Measurements from ENCODE around the gene SPATA13.

Gene SPATA13

GRCh38 chr13:24187185-24187584, 26.7 kb downstream of the SPATA13 start:
- peaks cover 0 to 4% of the 10 kb centered on the region in 2 donors for H3K9me3 ChIP-seq (ENCODE audit: control insufficient read depth in 1 of 2, low read length in 2 of 2)
- H3K27me3 ChIP-seq (ENCODE audit: control insufficient read depth in 1 of 2, insufficient read depth in 2 of 2, low read length in 2 of 2), result no peaks in the 10 kb centered on the region
- no peak overlapping the region for H3K9ac ChIP-seq (ENCODE audit: low read depth in 1 of 2, low read length in 2 of 2)
- no peak overlapping the region for H3K27ac ChIP-seq (ENCODE audit: low read depth, low read length)
- no peak overlapping the region for H3K4me3 ChIP-seq (ENCODE audit: low read depth in 1 of 2, low read length in 2 of 2)
- peaks cover 17 to 37% of the 10 kb centered on the region in 2 donors for H3K4me1 ChIP-seq (ENCODE audit: control insufficient read depth in 1 of 2, insufficient read depth in 2 of 2, low read length in 2 of 2)
- H3K36me3 ChIP-seq (ENCODE audit: control insufficient read depth in 1 of 2, insufficient read depth in 2 of 2, low read length in 2 of 2), result no peaks in the 10 kb centered on the region

- H3K9ac ChIP-seq (ENCODE audit: low read depth in 1 of 2, low read length in 2 of 2), result no peak overlapping the region
- H3K36me3 ChIP-seq (ENCODE audit: control insufficient read depth in 1 of 2, insufficient read depth in 2 of 2, low read length in 2 of 2), result no peaks in the 10 kb centered on the region
- H3K9me3 ChIP-seq (ENCODE audit: control insufficient read depth in 1 of 2, low read length in 2 of 2), result peaks cover 0 to 4% of the 10 kb centered on the region in 2 donors
- no peak overlapping the region for H3K27ac ChIP-seq (ENCODE audit: low read depth, low read length)
- no peak overlapping the region for H3K4me3 ChIP-seq (ENCODE audit: low read depth in 1 of 2, low read length in 2 of 2)
- peaks cover 15 to 25% of the 10 kb centered on the region in 2 donors for H3K4me1 ChIP-seq (ENCODE audit: control insufficient read depth in 1 of 2, insufficient read depth in 2 of 2, low read length in 2 of 2)
- no peaks in the 10 kb centered on the region for H3K27me3 ChIP-seq (ENCODE audit: control insufficient read depth in 1 of 2, insufficient read depth in 2 of 2, low read length in 2 of 2)
These were observed 31.7 kb downstream of the SPATA13 start for GRCh38 chr13:24192057-24192810.

- Histone ChIP-seq H3K36me3 (ENCODE audit: control insufficient read depth in 1 of 2, insufficient read depth in 2 of 2, low read length in 2 of 2) (no peaks in the 10 kb centered on the region), H3K9me3 (ENCODE audit: control insufficient read depth in 1 of 2, low read length in 2 of 2) (peaks cover 0 to 4% of the 10 kb centered on the region in 2 donors), H3K9ac (ENCODE audit: low read depth in 1 of 2, low read length in 2 of 2) (no peak overlapping the region), H3K27ac (ENCODE audit: low read depth, low read length) (no peak overlapping the region), H3K4me1 (ENCODE audit: control insufficient read depth in 1 of 2, insufficient read depth in 2 of 2, low read length in 2 of 2) (peaks cover 15 to 28% of the 10 kb centered on the region in 2 donors), H3K27me3 (ENCODE audit: control insufficient read depth in 1 of 2, insufficient read depth in 2 of 2, low read length in 2 of 2) (no peaks in the 10 kb centered on the region), H3K4me3 (ENCODE audit: low read depth in 1 of 2, low read length in 2 of 2) (no peak overlapping the region)
These were observed 32.3 kb downstream of the SPATA13 start for GRCh38 chr13:24192811-24193162.

- H3K27ac ChIP-seq (ENCODE audit: low read depth, low read length), result no peak overlapping the region
- no peaks in the 10 kb centered on the region for H3K27me3 ChIP-seq (ENCODE audit: control insufficient read depth in 1 of 2, insufficient read depth in 2 of 2, low read length in 2 of 2)
- H3K36me3 ChIP-seq (ENCODE audit: control insufficient read depth in 1 of 2, insufficient read depth in 2 of 2, low read length in 2 of 2), result no peaks in the 10 kb centered on the region
- H3K9me3 ChIP-seq (ENCODE audit: control insufficient read depth in 1 of 2, low read length in 2 of 2), result no peaks in the 10 kb centered on the region
- peaks cover 15 to 28% of the 10 kb centered on the region in 2 donors for H3K4me1 ChIP-seq (ENCODE audit: control insufficient read depth in 1 of 2, insufficient read depth in 2 of 2, low read length in 2 of 2)
- no peak overlapping the region for H3K9ac ChIP-seq (ENCODE audit: low read depth in 1 of 2, low read length in 2 of 2)
- no peak overlapping the region for H3K4me3 ChIP-seq (ENCODE audit: low read depth in 1 of 2, low read length in 2 of 2)
These were observed 33.9 kb downstream of the SPATA13 start for GRCh38 chr13:24194447-24194846.

GRCh38 chr13:24195626-24196025, 35.1 kb downstream of the SPATA13 start:
- Histone ChIP-seq H3K27ac (ENCODE audit: low read depth, low read length) (no peak overlapping the region), H3K4me1 (ENCODE audit: control insufficient read depth in 1 of 2, insufficient read depth in 2 of 2, low read length in 2 of 2) (peaks cover 15 to 28% of the 10 kb centered on the region in 2 donors), H3K9me3 (ENCODE audit: control insufficient read depth in 1 of 2, low read length in 2 of 2) (no peaks in the 10 kb centered on the region), H3K36me3 (ENCODE audit: control insufficient read depth in 1 of 2, insufficient read depth in 2 of 2, low read length in 2 of 2) (no peaks in the 10 kb centered on the region), H3K27me3 (ENCODE audit: control insufficient read depth in 1 of 2, insufficient read depth in 2 of 2, low read length in 2 of 2) (no peaks in the 10 kb centered on the region), H3K9ac (ENCODE audit: low read depth in 1 of 2, low read length in 2 of 2) (no peak overlapping the region), H3K4me3 (ENCODE audit: low read depth in 1 of 2, low read length in 2 of 2) (no peak overlapping the region)

GRCh38 chr13:24196593-24197197, 36.2 kb downstream of the SPATA13 start:
- H3K36me3 ChIP-seq (ENCODE audit: control insufficient read depth in 1 of 2, insufficient read depth in 2 of 2, low read length in 2 of 2), result no peaks in the 10 kb centered on the region
- no peak overlapping the region for H3K27ac ChIP-seq (ENCODE audit: low read depth, low read length)
- H3K4me3 ChIP-seq (ENCODE audit: low read depth in 1 of 2, low read length in 2 of 2), result no peak overlapping the region
- H3K9ac ChIP-seq (ENCODE audit: low read depth in 1 of 2, low read length in 2 of 2), result no peak overlapping the region
- peaks cover 15 to 28% of the 10 kb centered on the region in 2 donors for H3K4me1 ChIP-seq (ENCODE audit: control insufficient read depth in 1 of 2, insufficient read depth in 2 of 2, low read length in 2 of 2)
- H3K9me3 ChIP-seq (ENCODE audit: control insufficient read depth in 1 of 2, low read length in 2 of 2), result no peaks in the 10 kb centered on the region
- H3K27me3 ChIP-seq (ENCODE audit: control insufficient read depth in 1 of 2, insufficient read depth in 2 of 2, low read length in 2 of 2), result no peaks in the 10 kb centered on the region

DNA sequence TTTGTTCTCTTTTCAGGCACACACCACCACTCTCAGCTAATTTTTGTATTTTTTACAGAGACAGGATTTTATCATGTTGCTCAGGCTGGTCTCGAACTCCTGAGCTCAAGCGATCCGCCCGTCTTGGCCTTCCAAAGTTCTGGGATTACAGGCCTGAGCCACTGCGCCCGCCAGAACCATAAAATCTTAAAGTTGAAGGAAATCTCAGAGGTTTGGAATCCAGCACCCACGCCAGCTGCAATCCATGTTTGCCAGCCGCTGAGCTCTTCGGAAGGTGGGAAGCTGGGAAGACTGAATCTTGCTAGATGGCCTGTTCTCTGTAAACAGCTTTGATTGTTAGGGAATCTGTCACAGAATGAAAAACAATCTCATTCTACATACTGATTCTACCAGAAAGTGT, 38.5 kb downstream of the SPATA13 start:
- Histone ChIP-seq H3K9me3 (ENCODE audit: control insufficient read depth in 1 of 2, low read length in 2 of 2) (no peaks in the 10 kb centered on the region), H3K4me3 (ENCODE audit: low read depth in 1 of 2, low read length in 2 of 2) (no peak overlapping the region), H3K36me3 (ENCODE audit: control insufficient read depth in 1 of 2, insufficient read depth in 2 of 2, low read length in 2 of 2) (no peaks in the 10 kb centered on the region), H3K4me1 (ENCODE audit: control insufficient read depth in 1 of 2, insufficient read depth in 2 of 2, low read length in 2 of 2) (peaks cover 19 to 24% of the 10 kb centered on the region in 2 donors), H3K27me3 (ENCODE audit: control insufficient read depth in 1 of 2, insufficient read depth in 2 of 2, low read length in 2 of 2) (no peaks in the 10 kb centered on the region), H3K27ac (ENCODE audit: low read depth, low read length) (no peak overlapping the region), H3K9ac (ENCODE audit: low read depth in 1 of 2, low read length in 2 of 2) (no peak overlapping the region)

GRCh38 chr13:24202215-24202614, 41.7 kb downstream of the SPATA13 start:
- H3K36me3 ChIP-seq (ENCODE audit: control insufficient read depth in 1 of 2, insufficient read depth in 2 of 2, low read length in 2 of 2), result no peaks in the 10 kb centered on the region
- H3K9me3 ChIP-seq (ENCODE audit: control insufficient read depth in 1 of 2, low read length in 2 of 2), result no peaks in the 10 kb centered on the region
- H3K27me3 ChIP-seq (ENCODE audit: control insufficient read depth in 1 of 2, insufficient read depth in 2 of 2, low read length in 2 of 2), result no peaks in the 10 kb centered on the region
- no peak overlapping the region for H3K27ac ChIP-seq (ENCODE audit: low read depth, low read length)
- peaks cover 3 to 4% of the 10 kb centered on the region in 2 donors for H3K4me1 ChIP-seq (ENCODE audit: control insufficient read depth in 1 of 2, insufficient read depth in 2 of 2, low read length in 2 of 2)
- no peak overlapping the region for H3K9ac ChIP-seq (ENCODE audit: low read depth in 1 of 2, low read length in 2 of 2)
- H3K4me3 ChIP-seq (ENCODE audit: low read depth in 1 of 2, low read length in 2 of 2), result no peak overlapping the region

DNA sequence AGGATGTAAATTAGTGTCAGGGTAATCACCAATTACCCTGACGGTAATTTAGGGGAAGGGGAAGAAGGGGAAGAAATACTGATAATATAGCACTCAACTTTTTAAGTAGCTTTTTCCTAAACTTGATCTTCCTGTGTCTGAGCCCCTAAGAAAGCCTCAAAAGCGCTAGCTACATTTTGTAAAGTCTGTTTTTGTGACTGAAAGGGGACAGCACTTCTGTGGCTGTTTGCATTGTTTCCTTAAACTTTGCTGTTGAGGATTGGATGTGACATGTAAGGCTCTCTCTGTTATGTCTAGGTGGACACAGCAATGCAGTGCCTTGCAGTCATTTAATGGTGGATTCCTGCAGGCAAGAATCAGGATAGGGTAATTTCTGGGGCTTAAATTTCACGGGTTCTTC, 42.8 kb downstream of the SPATA13 start:
- Histone ChIP-seq H3K27ac (ENCODE audit: low read depth, low read length) (no peak overlapping the region), H3K9me3 (ENCODE audit: control insufficient read depth in 1 of 2, low read length in 2 of 2) (no peaks in the 10 kb centered on the region), H3K4me1 (ENCODE audit: control insufficient read depth in 1 of 2, insufficient read depth in 2 of 2, low read length in 2 of 2) (peaks cover 5 to 12% of the 10 kb centered on the region in 2 donors), H3K27me3 (ENCODE audit: control insufficient read depth in 1 of 2, insufficient read depth in 2 of 2, low read length in 2 of 2) (no peaks in the 10 kb centered on the region), H3K4me3 (ENCODE audit: low read depth in 1 of 2, low read length in 2 of 2) (no peak overlapping the region), H3K9ac (ENCODE audit: low read depth in 1 of 2, low read length in 2 of 2) (no peak overlapping the region), H3K36me3 (ENCODE audit: control insufficient read depth in 1 of 2, insufficient read depth in 2 of 2, low read length in 2 of 2) (no peaks in the 10 kb centered on the region)

DNA sequence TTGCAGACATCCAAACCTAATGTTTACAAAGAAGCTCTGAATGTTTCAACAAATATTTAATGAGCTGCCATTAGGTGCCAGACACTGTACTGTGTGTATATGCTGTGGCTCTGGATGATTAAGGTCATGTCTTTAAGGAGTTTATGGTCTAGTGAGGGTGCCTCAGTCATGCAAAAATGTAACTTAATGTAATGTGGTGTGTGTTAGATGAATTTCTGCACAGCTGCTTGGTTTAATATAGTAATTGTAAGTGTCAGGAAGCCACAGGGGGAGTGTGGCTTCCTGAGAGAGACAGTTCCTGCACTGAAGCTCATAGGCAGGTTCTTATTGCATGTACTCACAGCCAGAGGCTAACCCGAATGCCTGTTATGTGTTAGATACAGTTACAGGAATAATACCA, 43.3 kb downstream of the SPATA13 start:
- no peaks in the 10 kb centered on the region for H3K27me3 ChIP-seq (ENCODE audit: control insufficient read depth in 1 of 2, insufficient read depth in 2 of 2, low read length in 2 of 2)
- H3K9ac ChIP-seq (ENCODE audit: low read depth in 1 of 2, low read length in 2 of 2), result no peak overlapping the region
- peaks cover 6 to 14% of the 10 kb centered on the region in 2 donors for H3K4me1 ChIP-seq (ENCODE audit: control insufficient read depth in 1 of 2, insufficient read depth in 2 of 2, low read length in 2 of 2)
- no peak overlapping the region for H3K4me3 ChIP-seq (ENCODE audit: low read depth in 1 of 2, low read length in 2 of 2)
- H3K27ac ChIP-seq (ENCODE audit: low read depth, low read length), result no peak overlapping the region
- H3K9me3 ChIP-seq (ENCODE audit: control insufficient read depth in 1 of 2, low read length in 2 of 2), result no peaks in the 10 kb centered on the region
- H3K36me3 ChIP-seq (ENCODE audit: control insufficient read depth in 1 of 2, insufficient read depth in 2 of 2, low read length in 2 of 2), result no peaks in the 10 kb centered on the region
